ENCODE measurements around the gene ANKRD65.
"Not testable (repeated sequence)": the region's sequence is repeated elsewhere in the genome, so short reads cannot be mapped to it uniquely, and the experiment has no call there.

ANKRD65 gene

DNA sequence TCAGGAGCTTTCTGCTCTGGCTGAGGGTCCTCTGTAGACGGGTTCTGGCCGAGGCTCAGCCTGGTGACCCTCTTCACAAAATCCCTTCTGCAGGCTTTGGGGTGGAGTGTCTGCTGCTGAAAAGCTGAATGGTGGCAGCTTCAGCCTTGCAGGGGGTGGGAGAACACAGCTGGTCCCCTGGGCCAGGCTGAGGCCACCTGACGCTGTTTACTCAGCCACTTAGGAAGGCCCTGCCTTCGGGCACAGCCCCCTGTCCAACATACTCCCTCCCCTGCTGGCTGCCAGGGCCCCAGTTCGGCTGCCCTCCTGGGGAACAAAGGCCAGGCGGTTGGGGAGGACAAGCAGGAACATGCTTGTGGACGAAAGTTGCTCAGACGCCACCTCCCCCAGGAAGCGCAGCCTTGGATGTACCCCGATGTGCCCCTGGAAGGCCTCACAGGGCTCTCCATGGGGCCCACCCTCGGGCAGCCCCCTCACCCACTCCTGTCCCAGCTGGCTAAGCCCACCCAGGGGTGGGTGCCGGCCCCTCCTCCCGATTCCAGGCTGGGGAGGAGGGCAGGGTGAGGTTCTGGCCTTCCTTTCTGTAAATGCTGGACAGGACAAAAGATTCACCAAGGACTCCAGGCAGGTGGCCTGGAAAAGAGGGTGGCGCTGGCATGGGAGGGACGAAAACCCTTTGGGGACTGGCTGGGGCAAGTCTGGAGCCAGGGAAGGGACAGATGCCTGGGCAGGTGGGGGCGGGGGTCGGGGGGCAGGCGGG is at the start of gene ANKRD65:
ANKRD65 (minus strand) TSS at position 130 of the 760 bp plus-strand sequence. CDS start 271 bp downstream, outside the sequence.
- DNase-seq, result no peak

DNA sequence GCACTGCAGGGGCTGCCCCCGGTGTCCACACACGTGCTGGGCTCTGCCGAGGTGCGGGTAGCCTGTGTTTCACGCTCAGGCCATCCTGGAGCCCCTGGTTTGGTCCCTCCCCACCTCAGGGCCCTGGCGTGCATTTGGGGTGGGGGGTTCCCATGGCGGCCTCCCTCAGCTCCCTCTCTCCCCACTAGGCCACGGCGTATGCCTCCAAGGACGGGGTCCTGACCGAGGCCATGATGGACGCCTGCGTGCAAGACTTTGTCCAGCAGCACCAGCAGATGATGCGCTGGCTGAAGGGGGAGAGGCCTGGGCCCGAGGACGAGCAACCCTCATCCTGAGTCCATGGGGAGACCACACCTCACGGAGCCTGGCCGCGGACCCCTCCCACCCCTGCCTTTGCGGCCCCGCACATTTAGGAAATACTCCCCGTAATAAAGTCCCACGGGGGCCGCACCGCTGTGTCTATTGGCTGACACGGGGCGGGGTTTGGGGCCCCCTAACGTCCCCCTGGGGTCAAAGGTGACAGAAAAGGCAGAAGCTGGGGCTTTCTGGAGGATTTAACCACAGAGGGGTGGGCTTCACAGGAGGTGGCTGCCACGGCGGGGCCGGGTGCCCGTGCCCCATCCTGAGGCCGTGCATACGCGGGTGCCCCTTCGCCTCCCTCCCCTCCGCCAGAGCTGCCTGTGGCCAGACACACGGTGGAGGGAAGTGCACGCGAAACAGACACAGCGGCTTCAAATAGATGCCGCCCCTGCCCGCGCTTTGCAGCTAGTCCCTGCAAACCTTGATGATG is 47.3 kb upstream of the ANKRD65 start:
- DNase-seq, result not testable (repeated sequence)

GRCh38 chr1:1463312-1463711 is 42.2 kb upstream of the ANKRD65 start:
- no peak for DNase-seq

- no peak for DNase-seq
Measured at GRCh38 chr1:1462318-1462966, 41.4 kb upstream of the ANKRD65 start.

- no peak for DNase-seq
Measured at GRCh38 chr1:1461721-1462317, 40.7 kb upstream of the ANKRD65 start.

DNA sequence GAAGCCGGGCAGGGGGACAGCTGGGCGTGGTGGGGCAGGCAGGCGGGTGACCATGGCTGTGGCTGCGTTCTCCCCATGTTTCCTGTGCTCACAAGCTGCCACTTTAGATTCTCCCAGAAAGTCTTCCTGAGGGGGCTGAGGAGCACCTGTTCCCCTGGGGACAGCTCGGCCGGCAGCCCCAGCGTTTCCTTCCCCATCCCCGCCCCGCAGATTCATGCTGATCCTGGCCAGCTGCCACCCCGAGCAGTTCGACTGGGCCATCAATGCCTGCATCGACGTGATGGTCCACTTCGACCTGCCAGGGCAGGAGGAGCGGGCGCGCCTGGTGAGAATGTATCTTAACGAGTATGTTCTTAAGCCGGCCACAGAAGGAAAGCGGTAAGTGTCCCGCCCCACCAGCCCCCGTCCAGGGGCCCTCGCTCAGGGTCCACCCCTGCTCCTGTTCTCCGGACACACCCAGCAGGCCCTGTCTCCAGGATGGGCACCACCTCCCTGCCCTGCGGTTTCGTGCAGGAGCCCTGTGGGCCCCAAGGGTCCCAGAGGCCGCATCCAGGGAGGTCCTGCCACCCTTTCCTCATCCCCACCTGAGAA is 39.6 kb upstream of the ANKRD65 start:
- DNase-seq, result no peak

DNA sequence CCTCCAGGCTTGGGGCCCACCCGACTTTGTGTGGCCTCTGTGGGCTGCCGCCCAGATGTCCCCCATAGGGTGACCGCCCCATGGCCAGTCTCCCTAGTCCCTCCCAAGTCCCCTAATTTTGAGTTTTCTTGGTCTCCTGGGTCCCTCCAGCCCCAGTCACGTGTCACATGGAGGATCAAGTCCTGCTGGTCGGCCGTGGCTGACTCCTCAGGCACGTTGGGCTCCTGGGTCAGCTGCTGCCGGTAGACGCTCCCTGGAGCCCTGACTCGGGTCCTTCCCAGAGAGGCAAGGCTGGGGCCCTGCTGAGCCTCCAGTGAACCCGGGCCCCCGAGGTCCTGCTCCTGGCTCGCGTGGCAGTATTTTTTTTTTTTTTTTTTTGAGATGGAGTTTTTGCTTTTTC is 38.6 kb upstream of the ANKRD65 start:
- DNase-seq, result not testable (repeated sequence)

DNA sequence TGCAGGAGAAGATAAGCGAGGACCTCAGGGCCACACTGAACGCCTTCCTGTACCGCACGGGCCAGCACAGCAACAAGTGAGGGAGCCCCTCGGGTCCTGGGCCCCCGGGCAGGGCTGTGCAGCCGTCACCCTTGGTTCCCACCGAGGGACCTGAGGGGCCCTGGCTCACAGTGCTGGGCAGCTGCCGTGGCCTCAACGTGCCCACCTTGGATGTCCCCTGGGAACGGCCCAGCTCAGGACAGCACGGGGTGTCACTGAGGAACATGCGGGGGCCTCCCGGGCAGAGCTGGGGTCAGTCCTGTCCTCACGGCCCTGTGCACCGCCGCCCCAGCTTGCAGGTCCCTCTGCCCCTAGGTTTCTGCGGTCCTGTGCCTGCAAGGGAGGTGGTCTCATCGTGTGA is 38.1 kb upstream of the ANKRD65 start:
- not testable (repeated sequence) for DNase-seq

DNA sequence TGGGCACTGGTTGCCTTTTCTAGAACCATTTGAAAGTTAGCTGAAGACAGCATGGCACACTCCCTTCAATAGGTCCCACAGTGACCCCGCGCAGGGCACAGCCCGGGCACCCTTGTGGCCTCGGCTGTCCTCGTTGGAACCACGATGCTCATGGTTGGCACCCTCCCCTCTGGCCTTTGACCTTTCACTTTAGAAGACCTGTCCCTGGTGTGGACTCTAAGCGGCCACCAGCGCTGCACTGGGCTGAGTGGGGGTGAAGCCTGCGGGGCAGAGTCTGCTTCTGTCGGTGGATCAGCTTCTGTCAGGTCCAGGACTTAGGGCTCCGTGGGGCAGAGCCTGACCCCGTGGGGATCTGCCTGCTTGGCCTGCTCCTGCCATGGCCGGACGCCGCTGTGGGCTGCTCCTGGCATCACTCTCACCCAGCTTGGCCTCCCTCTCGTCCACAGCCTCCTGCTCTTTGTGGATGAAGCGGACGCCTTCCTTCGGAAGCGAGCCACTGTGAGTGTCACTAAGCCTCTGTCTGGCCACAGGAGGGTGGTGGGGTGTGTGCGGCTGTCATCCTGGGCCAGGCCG is 35.7 kb upstream of the ANKRD65 start:
- DNase-seq, result not testable (repeated sequence)

DNA sequence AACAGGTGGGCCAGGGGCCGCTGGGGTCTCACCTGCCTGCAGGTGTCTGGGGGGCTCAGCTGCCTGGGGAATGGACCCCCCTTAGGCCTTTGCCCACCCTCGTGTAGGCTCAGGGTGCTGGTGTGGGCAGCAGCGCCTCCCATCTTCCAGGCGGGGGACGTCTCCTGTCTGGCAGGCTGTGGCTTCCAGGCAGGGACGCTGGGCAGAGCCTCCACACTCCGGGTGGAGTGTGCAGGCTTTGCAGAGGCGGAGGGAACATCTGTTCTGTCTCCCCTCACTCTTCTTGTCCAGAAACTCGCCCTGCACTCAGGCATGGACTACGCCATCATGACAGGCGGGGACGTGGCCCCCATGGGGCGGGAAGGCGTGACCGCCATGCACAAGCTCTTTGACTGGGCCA is 34.9 kb upstream of the ANKRD65 start:
- not testable (repeated sequence) for DNase-seq

- no peak for DNase-seq
Measured at GRCh38 chr1:1455366-1455884, 34.3 kb upstream of the ANKRD65 start.

GRCh38 chr1:1454286-1455056 is 33.4 kb upstream of the ANKRD65 start:
- not testable (repeated sequence) for DNase-seq

DNA sequence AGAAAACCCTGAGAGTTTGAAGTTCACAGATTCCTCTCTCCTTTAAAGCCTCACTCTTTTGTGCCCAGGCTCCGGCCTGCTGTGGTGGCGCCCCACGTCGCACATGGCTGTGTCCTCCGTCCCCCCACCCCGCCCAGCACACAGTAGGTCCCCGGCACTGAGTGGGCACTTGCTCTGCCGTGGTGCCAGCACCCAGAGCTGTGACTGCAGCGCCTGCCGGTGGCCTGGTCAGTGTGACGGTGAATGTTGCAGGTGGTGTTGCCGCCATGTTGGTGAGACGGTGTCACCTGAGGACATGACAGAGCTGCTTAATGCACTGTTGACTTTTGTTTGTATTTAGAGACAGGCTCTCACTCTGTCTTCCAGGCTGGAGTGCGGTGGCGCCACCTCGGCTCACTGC is 31.8 kb upstream of the ANKRD65 start:
- no peak for DNase-seq

GRCh38 chr1:1452365-1452739 is 31.3 kb upstream of the ANKRD65 start:
- not testable (repeated sequence) for DNase-seq

DNA sequence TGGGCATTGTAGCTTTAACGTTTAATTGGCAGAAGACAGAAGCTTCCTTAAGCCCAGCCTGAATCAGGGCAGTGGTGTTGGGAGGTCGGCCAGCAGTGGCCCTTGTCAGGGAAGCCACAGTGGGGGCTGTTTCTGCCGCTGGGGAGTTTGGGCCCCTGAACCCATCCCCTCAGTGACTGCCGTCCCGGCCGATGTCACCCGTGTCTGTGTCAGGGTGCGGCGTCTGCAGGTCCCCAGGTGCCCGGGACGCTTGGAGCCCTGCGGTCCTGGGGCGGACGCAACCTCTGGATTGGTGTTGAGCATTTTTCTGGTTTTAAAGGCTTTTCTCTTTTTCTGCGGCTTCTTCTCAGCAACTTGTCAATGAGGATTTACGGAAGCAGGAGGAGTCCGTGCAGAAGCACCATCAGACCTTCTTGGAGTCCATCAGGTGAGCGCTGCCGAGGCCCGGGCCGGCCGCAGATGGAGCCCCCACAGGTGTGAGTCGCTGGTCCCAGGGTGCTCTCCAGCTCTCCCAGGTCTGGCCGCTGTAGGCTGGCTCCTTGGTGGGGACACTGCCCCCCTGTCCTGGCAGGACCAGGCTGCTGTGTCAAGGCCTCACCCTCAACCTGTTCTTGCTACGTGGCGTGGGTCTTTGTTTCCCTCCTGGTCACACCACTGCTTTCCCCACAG is 30.8 kb upstream of the ANKRD65 start:
- DNase-seq, result no peak

GRCh38 chr1:1450616-1451015 is 29.5 kb upstream of the ANKRD65 start:
- not testable (repeated sequence) for DNase-seq

GRCh38 chr1:1449099-1449739 is 28.1 kb upstream of the ANKRD65 start, which contains the start of gene ATAD3C:
TSS of gene ATAD3C (plus strand) at chr1:1449689. CDS start at chr1:1450684, 995 bp downstream.
- DNase-seq, result no peak

GRCh38 chr1:1446631-1447030 is 25.6 kb upstream of the ANKRD65 start:
- not testable (repeated sequence) for DNase-seq

DNA sequence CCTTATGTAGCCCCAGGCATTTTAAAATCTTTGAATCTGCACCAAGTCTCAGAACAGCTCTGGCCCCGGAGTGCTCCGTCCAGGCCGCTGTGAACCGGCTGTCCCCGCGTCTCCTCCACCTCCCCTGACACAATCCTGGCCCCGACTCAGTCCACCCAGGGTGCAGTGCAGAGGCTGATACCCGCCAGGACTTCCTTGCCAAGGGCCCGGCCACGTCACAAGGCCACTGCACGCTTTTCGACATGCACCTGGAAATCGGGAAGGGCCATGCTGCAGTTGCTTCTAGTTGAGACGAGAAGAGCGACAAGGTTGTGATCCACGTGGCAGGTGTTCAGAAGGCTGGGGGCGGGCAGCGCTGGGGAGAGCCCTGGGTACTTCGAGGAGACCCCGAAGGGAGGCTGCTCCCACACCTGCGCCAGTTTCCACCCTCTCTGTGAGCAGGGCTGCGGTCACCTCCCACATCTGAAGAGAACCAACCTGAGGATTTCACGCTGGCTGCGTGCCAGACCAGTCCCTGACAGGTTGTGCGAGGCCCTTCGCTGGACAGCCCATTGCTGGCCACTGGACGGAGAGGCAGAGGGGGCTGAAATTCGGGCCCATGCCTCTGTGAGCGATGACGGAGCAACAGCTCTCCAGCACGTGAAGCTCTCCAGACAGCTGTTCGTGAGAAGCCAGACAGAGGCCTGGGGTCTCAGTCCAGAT is 21.1 kb upstream of the ANKRD65 start:
- DNase-seq, result no peak

All from SW 1271 (cell line).